Activated T-helper 1 cell treated with anti-CD3 and anti-CD28 coated beads, Interleukin-12 subunit alpha, Interleukin-12 subunit beta, Interleukin-2, Interleukin-4 antibody, amounts not matched to agents 30 ng/mL and 10 ng/mL and 1 ng/mL, durations not matched to agents 14 hours and 24 hours and 36 hours (primary cell): ENCODE data around the gene HYAL4. TPM values are rescaled to one million over a fixed set of nuclear protein-coding genes. Genes with fewer than 3 reads are reported as not detected.
"Not testable (repeated sequence)": the region's sequence is repeated elsewhere in the genome, so short reads cannot be mapped to it uniquely, and the experiment has no call there.

Source experiments
- DNase-seq: peaks from one replicate; pipeline ENCODE4 v3.0.0; 2021; ENCODE audit warnings: low spot score
- H3K27ac Mint-ChIP-seq: one replicate; pipeline ENCODE4 v1.8.0; 2021; ENCODE audit warnings: mild to moderate bottlenecking, mixed read lengths
- H3K27me3 Mint-ChIP-seq: one replicate; pipeline ENCODE4 v1.8.0; 2022; ENCODE audit warnings: mild to moderate bottlenecking, moderate library complexity, mixed read lengths; ENCODE audit not compliant: insufficient read depth
- H3K36me3 Mint-ChIP-seq: one replicate; pipeline ENCODE4 v1.8.0; 2021; ENCODE audit warnings: low read depth, mixed read lengths
- H3K4me1 Mint-ChIP-seq: one replicate; pipeline ENCODE4 v1.8.0; 2021; ENCODE audit warnings: low read depth, mixed read lengths
- H3K4me3 Mint-ChIP-seq: one replicate; pipeline ENCODE4 v1.8.0; 2021; ENCODE audit warnings: mild to moderate bottlenecking, moderate library complexity, mixed read lengths
- H3K9me3 Mint-ChIP-seq: one replicate; pipeline ENCODE4 v1.8.0; 2021; ENCODE audit warnings: mixed read lengths
- intact Hi-C: fragments of 100-400 bp; cut with micrococcal nuclease; formaldehyde crosslinking; loops from one replicate; pipeline ENCODE4 v1.15.1; 2024
- total RNA-seq: library from RNA; stranded (reverse); gene quantifications from 2 replicates; pipeline ENCODE4 v1.2.3, GENCODE V29; 2022

Gene HYAL4
- not detected in 2 replicates for total RNA-seq

- DNase-seq, result no peak
- Mint-ChIP-seq H3K4me1 (no peaks in the 10 kb centered on the region), H3K27ac (no peak within 1 kb of the TSS), H3K27me3 (peaks cover 7% of the 10 kb centered on the region), H3K4me3 (no peak within 1 kb of the TSS), H3K9me3 (no peaks in the 10 kb centered on the region), H3K36me3 (no peaks in the 10 kb centered on the region)
- intact Hi-C loops, result no loop called here
These were observed at the start of gene HYAL4 for GRCh38 chr7:123844712-123845219. Gene HYAL4 (plus strand): TSS chr7:123845169. CDS start chr7:123868274, 23,105 bp downstream.

- Mint-ChIP-seq H3K27ac (no peak overlapping the region), H3K9me3 (no peaks in the 10 kb centered on the region), H3K4me3 (no peak overlapping the region), H3K4me1 (no peaks in the 10 kb centered on the region), H3K27me3 (no peaks in the 10 kb centered on the region), H3K36me3 (no peaks in the 10 kb centered on the region)
- no peak for DNase-seq
- intact Hi-C loops, result loop anchor here (2.0 kb wide), 2 partner anchors 29 to 113 kb away; no protein-coding TSS in a partner anchor
These were observed 49.1 kb upstream of the HYAL4 start for GRCh38 chr7:123795917-123796316.

GRCh38 chr7:123796568-123796967 lies 48.4 kb upstream of the HYAL4 start:
- H3K36me3 Mint-ChIP-seq, result no peaks in the 10 kb centered on the region
- H3K27me3 Mint-ChIP-seq, result no peaks in the 10 kb centered on the region
- no peak overlapping the region for H3K27ac Mint-ChIP-seq
- H3K4me1 Mint-ChIP-seq, result no peaks in the 10 kb centered on the region
- no peaks in the 10 kb centered on the region for H3K9me3 Mint-ChIP-seq
- no peak for DNase-seq
- H3K4me3 Mint-ChIP-seq, result no peak overlapping the region
- intact Hi-C loops, result loop anchor here (2.0 kb wide), 2 partner anchors 28 to 114 kb away; no protein-coding TSS in a partner anchor

GRCh38 chr7:123797673-123798531 lies 47.1 kb upstream of the HYAL4 start:
- H3K36me3 Mint-ChIP-seq, result no peaks in the 10 kb centered on the region
- H3K4me1 Mint-ChIP-seq, result no peaks in the 10 kb centered on the region
- no peak for DNase-seq
- intact Hi-C loops, result loop anchor here (1.0 to 2.0 kb wide), 3 partner anchors 27 to 115 kb away; no protein-coding TSS in a partner anchor
- no peak overlapping the region for H3K4me3 Mint-ChIP-seq
- no peak overlapping the region for H3K27ac Mint-ChIP-seq
- no peaks in the 10 kb centered on the region for H3K9me3 Mint-ChIP-seq
- no peaks in the 10 kb centered on the region for H3K27me3 Mint-ChIP-seq

GRCh38 chr7:123798532-123799188 lies 46.3 kb upstream of the HYAL4 start:
- DNase-seq, result no peak
- no peaks in the 10 kb centered on the region for H3K27me3 Mint-ChIP-seq
- no peak overlapping the region for H3K27ac Mint-ChIP-seq
- no peak overlapping the region for H3K4me3 Mint-ChIP-seq
- no peaks in the 10 kb centered on the region for H3K36me3 Mint-ChIP-seq
- intact Hi-C loops, result loop anchor here (1.0 kb wide), 1 partner anchor 67 kb away; no protein-coding TSS in a partner anchor
- no peaks in the 10 kb centered on the region for H3K4me1 Mint-ChIP-seq
- no peaks in the 10 kb centered on the region for H3K9me3 Mint-ChIP-seq

DNA sequence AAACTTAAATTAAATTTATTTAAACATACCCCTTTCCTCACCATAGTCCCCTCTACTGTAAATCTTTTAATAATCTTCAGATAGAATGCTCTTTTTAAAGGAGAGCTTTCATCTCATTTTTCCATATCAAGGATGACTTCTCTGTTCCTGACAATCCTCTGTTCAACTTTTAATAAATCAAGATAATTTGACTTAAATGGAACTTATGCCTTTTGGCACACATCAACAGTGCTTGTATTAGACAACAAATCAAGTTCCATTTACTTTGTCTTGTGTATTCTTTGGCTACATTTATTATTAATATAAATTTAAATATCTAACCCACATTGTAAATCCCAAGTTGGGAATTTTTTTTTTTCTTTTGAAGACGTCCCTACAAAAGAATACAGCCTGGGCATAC lies 42.7 kb upstream of the HYAL4 start:
- no peak overlapping the region for H3K27ac Mint-ChIP-seq
- no peaks in the 10 kb centered on the region for H3K9me3 Mint-ChIP-seq
- H3K4me3 Mint-ChIP-seq, result no peak overlapping the region
- H3K27me3 Mint-ChIP-seq, result no peaks in the 10 kb centered on the region
- intact Hi-C loops, result no loop called here
- no peaks in the 10 kb centered on the region for H3K4me1 Mint-ChIP-seq
- DNase-seq, result no peak
- no peaks in the 10 kb centered on the region for H3K36me3 Mint-ChIP-seq

GRCh38 chr7:123805287-123805686 lies 39.7 kb upstream of the HYAL4 start:
- no peak overlapping the region for H3K27ac Mint-ChIP-seq
- H3K27me3 Mint-ChIP-seq, result no peaks in the 10 kb centered on the region
- no peak overlapping the region for H3K4me3 Mint-ChIP-seq
- DNase-seq, result no peak
- no peaks in the 10 kb centered on the region for H3K4me1 Mint-ChIP-seq
- intact Hi-C loops, result no loop called here
- H3K36me3 Mint-ChIP-seq, result no peaks in the 10 kb centered on the region
- no peaks in the 10 kb centered on the region for H3K9me3 Mint-ChIP-seq

DNA sequence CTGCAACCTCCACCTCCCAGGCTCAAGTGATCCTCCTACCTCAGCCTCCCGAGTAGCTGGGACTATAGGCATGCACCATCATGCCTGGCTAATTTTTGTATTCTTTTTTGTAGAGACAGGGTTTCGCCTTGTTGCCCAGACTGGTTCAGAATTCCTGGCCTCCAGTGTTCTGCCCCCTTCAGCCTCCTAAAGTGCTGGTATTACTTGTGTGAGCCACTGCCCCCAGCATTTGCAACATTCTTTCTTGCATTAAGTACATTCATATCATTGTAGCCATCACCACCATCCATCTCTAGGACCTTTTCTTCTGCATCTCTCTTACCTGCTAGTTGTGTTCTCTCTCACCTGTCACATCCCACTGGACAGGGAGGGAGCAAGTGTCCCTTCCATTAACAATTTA lies 35.5 kb upstream of the HYAL4 start:
- Mint-ChIP-seq H3K4me1 (no peaks in the 10 kb centered on the region), H3K9me3 (no peaks in the 10 kb centered on the region), H3K4me3 (no peak overlapping the region), H3K27ac (no peak overlapping the region), H3K27me3 (peaks cover 6% of the 10 kb centered on the region), H3K36me3 (no peaks in the 10 kb centered on the region)
- no peak for DNase-seq
- intact Hi-C loops, result no loop called here

- Mint-ChIP-seq H3K4me3 (no peak overlapping the region), H3K9me3 (no peaks in the 10 kb centered on the region), H3K27me3 (peaks cover 8% of the 10 kb centered on the region), H3K27ac (no peak overlapping the region), H3K36me3 (no peaks in the 10 kb centered on the region), H3K4me1 (no peaks in the 10 kb centered on the region)
- no peak for DNase-seq
- intact Hi-C loops, result no loop called here
These were observed 33.9 kb upstream of the HYAL4 start for GRCh38 chr7:123811056-123811455.

DNA sequence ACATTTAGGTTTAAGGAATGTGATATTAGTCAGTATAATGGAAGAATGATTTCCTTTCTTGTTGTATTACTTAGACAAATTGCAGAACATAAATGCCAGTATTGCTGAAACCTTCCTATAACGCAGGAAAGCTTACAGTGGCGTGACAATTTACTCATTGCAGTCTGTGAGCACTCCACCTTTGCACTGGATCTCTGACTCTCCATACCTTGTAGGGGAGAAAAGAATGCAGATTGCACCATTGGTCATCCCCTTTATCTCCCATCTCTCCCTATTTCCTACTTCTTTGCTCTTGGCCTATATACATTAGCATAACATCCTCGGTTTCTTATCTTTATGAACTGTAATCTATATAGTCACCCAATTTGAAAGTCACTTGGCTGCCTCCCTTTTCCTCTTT lies 28.1 kb upstream of the HYAL4 start:
- Mint-ChIP-seq H3K27me3 (peaks cover 17% of the 10 kb centered on the region), H3K27ac (no peak overlapping the region), H3K9me3 (no peaks in the 10 kb centered on the region), H3K4me3 (no peak overlapping the region), H3K36me3 (peaks cover 3% of the 10 kb centered on the region), H3K4me1 (no peaks in the 10 kb centered on the region)
- intact Hi-C loops, result no loop called here
- no peak for DNase-seq

DNA sequence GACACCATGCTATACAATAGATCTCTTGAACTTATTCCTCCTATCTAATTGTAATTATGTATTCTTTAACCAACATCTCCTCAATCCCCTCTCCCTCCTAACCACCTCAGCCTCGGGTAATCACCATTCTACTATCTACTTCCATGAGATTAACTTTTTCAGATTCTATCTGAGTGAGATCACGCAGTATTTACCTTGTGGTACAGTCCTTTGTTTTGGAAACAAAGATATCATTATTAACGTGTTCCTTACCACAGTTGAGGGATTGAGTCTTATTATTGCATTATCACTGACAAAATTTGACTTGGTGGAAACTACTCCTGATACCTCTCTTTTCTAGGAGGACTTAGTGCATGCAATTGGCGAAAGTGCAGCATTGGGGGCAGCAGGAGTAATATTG lies 26.0 kb upstream of the HYAL4 start:
- Mint-ChIP-seq H3K4me1 (peaks cover 10% of the 10 kb centered on the region), H3K27me3 (peaks cover 16% of the 10 kb centered on the region), H3K36me3 (peaks cover 3% of the 10 kb centered on the region), H3K27ac (no peak overlapping the region), H3K9me3 (no peaks in the 10 kb centered on the region), H3K4me3 (no peak overlapping the region)
- intact Hi-C loops, result no loop called here
- no peak for DNase-seq

DNA sequence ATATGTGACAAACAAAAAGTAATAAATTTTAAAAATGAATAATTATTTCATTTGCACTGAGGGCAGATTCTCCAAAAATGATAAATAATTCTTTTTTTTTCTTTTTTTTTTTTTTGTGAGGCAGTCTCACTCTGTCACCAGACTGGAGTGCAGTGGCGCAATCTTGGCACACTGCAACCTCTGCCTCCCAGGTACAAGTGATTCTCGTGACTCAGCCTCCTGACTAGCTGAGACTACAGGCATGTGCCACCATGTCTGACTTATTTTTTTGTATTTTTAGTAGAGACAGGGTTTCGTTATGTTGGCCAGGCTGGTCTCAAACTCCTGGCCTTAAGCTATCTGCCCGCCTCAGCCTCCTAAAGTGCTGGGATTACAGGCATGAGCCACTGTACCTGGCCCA lies 25.2 kb upstream of the HYAL4 start:
- intact Hi-C loops, H3K4me3 Mint-ChIP-seq, DNase-seq, H3K36me3 Mint-ChIP-seq, H3K27ac Mint-ChIP-seq, H3K9me3 Mint-ChIP-seq: not testable (repeated sequence)
- Mint-ChIP-seq H3K27me3 (peaks cover 11% of the 10 kb centered on the region), H3K4me1 (peaks cover 18% of the 10 kb centered on the region)

DNA sequence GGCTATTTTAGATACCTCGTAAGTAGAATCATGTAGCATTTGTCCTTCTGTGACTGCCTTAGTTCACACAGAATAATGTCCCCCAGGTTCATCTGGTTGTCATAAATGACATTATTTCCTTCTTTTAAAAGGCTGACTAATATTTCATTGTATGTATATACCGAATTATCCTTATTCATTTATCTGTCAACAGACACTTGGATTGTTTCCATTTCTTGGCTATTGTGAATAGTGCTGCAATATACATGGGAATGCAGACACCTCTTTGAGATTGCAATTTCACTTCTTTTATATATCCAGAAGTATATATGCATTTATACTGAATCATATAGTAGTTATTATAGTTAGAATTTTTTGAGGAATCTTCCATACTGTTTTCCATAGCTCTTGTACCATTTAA lies 24.1 kb upstream of the HYAL4 start:
- H3K4me3 Mint-ChIP-seq, result no peak overlapping the region
- peaks cover 25% of the 10 kb centered on the region for H3K4me1 Mint-ChIP-seq
- no peaks in the 10 kb centered on the region for H3K9me3 Mint-ChIP-seq
- intact Hi-C loops, result no loop called here
- no peak for DNase-seq
- peaks cover 9% of the 10 kb centered on the region for H3K27me3 Mint-ChIP-seq
- no peak overlapping the region for H3K27ac Mint-ChIP-seq
- H3K36me3 Mint-ChIP-seq, result peaks cover 3% of the 10 kb centered on the region
